ENCODE measurements around the gene CDC73.

CDC73 gene

DNA sequence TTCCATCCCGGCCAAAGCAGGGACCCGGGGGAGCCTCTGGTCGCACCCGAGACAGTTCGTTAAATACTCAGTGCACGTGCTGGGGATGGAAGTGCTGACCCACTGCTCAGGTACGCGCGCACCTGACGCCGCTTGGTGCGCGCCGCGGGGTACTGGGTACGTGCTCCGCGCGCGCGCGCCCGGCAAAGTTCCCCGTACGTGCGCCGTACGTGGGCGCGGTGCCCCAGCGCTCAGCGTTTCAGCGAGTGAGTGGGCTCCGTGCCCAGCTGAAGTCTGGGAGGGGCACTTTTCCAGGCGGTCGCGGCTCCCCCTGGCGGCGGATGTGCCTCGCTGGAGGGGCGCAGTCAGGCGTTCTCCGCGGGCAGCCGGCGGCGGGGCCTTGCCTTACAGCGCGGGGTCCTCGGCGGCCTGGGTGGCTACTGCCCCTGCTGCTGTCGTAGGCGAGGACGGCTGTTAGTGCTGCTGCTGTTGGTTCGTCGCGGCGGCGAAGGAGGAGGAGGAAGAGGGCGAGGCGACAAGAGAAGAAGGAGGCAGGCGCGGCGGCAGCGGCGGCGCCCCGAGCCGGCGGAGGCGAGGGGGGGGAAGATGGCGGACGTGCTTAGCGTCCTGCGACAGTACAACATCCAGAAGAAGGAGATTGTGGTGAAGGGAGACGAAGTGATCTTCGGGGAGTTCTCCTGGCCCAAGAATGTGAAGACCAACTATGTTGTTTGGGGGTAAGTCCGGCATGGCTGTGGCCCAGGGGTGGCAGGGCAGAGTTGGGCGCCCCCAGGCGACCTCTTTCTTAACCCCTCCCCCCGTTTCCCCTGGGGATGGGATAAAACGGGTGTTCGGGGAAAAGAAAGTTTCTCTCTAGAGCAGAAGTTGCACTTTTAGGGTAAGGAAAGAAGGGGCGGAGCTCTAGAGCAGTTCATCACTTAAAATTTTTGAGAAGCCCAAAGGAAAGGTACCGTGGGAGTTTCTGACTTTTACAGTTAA is at the start of gene CDC73:
Gene CDC73 (plus strand): TSS at position 416 of the 978 bp plus-strand sequence. CDS start 170 bp downstream, at position 586.
- in situ Hi-C loops (cut with MboI; ENCODE audit: low sequenced_read_pairs): no loop called here

DNA sequence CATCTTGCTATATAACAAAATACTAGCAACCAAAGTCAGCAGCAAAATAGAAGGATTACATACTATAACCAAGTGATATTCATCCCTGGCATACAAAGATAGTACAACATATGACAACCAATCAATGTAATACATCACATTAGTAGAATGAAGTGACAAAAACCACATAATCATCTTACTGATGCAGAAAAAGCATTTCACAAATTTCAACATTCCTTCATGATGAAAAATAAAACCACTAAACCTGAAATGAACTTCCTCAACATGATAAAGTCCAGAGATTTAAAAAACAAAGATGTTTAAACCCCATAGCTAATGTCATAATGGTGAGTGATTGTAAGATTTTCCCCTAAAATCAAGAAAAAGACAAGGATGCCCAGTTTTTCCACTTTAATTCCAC is 43.8 kb upstream of the CDC73 start:
- in situ Hi-C loops (cut with MboI; ENCODE audit: low sequenced_read_pairs): no loop called here

DNA sequence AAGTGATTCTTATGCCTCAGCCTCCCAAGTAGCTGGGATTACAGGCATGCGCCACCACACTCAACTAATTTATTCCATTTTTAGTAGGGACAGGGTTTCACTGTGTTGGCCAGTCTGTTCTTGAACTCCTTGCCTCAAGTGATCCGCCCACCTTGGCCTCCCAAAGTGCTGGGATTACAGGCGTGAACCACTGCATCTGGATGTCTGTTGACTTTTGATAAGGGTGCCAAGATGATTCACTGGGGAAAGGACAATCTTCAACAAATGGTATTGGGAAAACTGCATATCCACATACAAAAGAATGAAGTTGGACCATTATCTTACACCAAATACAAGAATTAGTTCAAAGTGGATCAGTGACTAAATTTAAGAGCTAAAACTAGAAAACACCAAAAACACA is 42.6 kb upstream of the CDC73 start:
- in situ Hi-C loops (cut with MboI; ENCODE audit: low sequenced_read_pairs): no loop called here

DNA sequence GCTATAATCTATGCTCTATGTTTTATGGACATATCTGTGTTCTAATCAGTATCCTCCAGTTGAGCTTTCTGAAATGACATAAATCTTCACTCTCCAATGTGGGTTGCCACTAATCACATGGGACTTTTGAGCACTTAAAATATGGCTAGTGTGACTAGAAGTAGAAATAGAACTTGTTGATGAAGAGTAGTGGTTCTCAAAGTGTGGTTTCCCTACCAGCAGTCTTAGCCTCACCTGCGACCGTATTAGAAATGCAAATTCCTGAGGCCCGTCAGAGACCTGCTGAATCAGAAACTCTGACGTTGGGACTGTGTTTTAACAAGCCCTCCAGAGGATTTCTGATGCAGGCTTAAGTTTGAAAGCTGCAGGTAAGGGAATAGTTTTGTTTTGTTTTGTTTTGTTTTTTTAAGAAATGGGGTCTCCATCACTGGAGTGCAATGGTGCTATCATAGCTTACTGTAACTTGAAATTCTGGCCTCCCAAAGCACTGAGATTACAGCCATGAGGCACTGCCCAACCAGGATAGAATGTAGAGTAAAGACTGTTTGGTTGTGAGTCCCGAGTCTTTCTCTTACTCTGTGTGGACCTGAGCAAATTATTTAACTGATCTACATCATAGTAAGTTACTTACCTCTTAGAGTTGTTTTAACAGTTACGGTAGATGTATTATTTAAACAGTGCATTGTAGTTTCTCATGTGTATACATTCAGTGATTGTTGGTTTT is 38.3 kb upstream of the CDC73 start:
- in situ Hi-C loops (cut with MboI; ENCODE audit: low sequenced_read_pairs): no loop called here

DNA sequence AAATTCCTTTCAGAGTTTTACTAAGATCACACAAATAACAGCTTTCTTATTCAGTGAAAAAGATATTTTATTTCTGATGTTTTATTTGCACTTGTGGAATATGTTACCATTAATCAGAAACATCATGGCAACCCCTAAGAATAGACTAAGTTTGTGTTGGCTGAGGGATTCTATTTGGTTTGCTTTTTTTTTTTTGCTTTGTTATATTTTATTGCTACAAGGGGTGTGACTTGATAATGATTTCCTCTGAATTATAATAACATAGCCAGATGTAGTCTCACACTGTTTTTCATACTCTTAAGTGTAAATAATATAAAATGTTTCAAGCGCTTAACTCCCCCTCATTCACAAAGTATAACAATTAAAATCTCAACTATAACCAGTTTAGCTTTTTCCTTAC is 36.6 kb upstream of the CDC73 start:
- in situ Hi-C loops (cut with MboI; ENCODE audit: low sequenced_read_pairs): no loop called here

DNA sequence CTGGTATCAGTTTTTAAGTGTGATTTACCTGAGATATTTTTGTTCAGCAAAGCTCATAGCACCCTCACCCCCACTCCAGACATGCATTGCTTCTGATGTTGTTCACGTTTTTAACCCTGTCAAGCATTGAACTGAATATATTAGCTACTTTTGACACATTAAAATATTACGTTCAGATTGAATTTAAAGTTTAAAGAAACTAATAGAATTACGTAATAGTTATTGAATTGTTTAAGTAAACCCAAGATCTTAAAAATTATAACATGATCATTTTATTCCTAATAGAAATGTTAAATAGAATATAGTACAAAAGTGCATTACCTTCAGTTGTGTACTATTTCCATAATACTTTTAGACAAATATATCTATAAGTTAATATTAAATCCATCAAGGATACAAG is 35.5 kb upstream of the CDC73 start:
- in situ Hi-C loops (cut with MboI; ENCODE audit: low sequenced_read_pairs): no loop called here

DNA sequence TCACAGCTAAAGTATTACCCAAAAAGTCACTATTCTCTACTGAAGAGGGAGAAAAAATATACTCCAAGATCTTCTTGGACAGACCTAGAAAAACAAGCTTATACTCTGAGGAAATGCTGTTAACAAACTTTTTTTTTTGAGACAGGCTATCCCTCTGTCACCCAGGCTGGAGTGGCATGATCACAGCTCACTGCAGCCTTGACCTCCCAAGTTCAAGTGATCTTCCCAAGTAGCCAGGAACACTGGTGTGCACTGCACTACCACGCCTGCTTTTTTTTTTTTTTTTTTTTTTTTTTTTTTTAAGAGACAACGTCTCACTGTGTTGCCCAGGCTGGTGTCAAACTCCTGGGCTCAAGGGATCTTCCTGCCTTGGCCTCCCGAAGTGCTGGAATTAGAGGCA is 33.9 kb upstream of the CDC73 start:
- in situ Hi-C loops (cut with MboI; ENCODE audit: low sequenced_read_pairs): no loop called here

DNA sequence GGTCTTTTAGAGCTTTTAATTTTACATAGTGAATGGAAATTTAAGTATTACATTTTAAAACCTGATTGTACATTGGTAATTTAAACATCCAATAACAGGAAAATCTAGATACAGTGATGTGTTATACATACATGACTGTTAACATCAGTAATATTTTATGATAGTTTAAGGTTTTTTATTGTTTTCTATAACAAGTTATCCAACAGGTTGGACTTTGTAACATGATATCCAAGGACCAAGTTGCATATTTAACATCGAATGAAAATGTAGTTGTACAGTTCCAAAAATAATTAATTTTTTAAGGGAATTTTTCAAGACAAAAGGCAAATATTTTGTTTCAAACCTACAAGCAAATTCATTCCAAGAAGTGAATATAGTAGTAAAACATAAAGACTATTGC is 31.0 kb upstream of the CDC73 start:
- in situ Hi-C loops (cut with MboI; ENCODE audit: low sequenced_read_pairs): no loop called here

DNA sequence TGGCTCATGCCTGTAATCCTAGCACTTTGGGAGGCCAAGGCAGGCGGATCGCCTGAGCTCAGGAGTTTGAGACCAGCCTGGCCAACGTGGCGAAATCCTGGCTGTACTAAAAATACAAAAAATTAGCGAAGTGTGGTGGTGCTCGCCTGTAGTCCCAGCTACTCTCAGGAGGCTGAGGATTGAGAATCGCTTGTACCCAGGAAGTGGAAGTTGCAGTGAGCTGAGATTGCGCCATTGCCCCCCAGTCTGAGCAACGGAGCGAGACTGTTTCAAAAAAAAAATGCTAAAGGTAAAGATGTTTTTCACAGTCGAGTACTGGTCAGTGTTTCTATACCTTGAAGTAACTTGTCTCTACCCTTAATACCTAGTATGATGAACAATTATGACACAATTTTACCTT is 27.7 kb upstream of the CDC73 start:
- in situ Hi-C loops (cut with MboI; ENCODE audit: low sequenced_read_pairs): no loop called here

DNA sequence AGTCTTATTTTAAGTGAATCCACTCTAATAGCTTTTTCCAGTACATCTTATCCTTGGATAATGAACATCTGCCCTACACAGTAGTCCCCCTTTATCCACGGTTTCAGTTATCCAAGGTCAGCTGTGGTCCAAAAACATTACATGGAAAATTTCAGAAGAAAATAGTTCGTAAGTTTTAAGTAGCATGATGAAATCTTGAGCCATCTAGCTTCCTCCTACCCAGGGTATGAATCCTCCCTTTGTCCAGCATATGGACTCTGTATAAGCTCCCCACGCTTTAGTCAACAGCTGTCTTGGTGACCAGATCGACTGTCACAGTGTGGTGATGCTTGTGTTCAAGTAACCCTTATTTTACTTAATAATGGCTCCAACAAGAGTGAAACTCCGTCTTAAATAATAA is 19.2 kb upstream of the CDC73 start:
- in situ Hi-C loops (cut with MboI; ENCODE audit: low sequenced_read_pairs): no loop called here

DNA sequence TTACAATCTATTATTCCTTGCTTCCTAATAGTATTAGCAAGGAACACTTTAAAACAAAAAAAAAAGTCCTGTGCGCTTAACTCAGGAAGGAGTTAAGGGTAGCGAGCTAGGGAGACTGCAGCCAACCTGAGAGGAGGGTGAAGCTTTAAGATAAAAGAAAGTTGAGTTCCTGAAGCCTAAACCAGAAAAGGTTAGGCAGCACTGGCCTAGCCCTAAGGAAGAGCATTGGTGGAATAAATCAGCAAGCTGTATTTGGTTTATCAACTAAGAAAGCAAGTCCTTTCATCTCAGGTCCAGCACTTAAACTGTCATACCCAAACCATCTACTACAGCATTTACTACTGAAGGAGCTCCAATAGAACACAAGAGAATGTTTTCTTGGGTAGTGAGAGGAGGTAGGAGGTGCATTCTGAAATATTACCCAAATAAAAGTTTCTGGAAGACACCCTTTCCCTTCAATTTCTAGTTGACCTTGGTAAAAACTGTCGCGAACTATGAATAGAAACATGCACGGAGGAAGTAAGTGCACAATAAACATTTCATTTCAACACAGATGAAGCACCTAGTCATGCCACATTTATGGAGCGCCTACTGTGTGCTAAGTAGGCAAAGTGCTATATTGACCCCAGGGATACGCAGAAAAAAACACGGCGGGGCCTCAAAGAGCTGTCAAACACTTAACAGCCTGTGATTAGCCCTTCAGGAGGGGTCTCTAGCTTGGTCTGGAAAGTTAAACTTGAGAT is 17.9 kb upstream of the CDC73 start:
- in situ Hi-C loops (cut with MboI; ENCODE audit: low sequenced_read_pairs): no loop called here

DNA sequence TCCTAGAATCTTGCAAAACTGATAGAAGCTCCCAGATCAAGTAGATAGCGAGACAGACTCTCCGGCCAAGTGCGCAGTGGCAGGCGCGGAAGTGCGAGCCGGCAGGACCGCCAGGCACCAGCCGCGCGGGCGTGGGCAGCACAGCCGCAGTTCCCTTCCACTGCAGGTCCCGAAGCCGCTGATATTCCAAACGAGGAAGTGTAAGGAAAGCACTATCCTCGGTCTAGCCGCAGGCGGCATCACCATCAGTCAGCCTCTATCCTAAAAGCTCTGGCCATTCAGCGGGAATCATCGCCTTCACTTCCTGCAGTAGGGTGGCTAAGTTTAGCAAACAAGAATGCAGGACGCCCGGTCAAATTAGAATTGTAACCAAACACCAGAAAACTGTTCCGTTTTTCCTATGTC is 17.3 kb upstream of the CDC73 start:
- in situ Hi-C loops (cut with MboI; ENCODE audit: low sequenced_read_pairs): no loop called here

DNA sequence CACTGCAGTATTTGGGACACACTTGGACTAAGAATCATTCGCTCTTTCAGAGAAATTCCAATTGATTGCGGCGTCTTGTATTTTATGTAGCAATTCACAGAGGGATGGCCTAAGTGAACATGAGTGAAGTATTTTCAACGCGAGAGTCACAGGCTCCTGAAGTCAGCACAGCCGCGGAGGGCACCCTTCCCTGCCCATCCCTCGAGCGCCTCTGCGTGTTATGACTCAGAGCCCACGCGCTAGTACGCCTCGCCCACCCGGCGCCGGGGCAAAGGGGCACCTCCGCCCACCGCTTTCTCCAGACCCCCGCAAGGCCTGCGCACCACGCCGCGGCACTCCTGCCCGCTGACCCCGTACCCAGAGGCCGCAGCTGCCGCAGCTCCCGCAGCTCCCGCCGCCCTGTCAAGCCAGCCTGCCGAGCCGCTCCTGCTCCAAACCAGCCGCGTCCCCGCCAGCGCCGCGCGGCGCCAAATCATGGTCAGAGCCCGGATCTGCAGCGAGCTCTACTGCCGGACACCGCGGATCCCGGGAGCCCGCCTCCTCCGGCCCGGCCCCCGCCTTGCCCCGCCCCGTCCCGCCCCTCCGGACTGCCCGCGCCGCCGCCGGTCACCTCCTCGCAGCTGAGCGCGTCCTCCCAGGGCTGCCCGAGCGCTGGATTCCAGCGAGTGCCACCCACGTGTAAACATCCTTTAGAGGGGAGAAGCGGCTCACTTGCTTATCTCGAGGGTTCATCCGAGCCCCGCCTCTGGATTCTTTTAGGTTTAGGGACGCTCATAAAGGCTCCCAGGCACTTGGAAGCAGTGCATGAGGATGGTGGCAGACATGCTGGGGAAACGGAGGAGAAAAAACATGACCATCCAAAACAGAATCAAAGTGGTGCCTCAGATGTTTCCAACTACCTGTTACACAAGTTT is 16.7 kb upstream of the CDC73 start, which contains the start of gene GLRX2:
Gene GLRX2 (minus strand): TSS at position 508 of the 914 bp plus-strand sequence. CDS start 32 bp downstream, at position 476.
- in situ Hi-C loops (cut with MboI; ENCODE audit: low sequenced_read_pairs): no loop called here

DNA sequence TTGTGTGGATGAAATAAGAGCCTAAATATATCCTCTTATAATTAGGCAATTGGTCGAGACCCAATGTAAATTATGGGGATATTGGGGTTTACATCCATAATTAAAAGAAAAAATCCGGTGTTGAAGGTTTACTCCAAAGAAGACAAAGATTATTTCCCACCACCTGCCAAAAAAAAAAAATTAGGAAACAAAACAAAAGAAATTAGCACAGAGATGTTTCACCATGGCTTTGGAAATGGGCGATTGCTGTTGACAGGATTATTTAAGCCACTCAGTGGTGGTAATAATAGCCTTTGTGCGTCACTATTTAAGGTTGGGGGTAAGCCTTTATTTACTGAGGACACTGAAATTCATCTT is 16.0 kb upstream of the CDC73 start:
- in situ Hi-C loops (cut with MboI; ENCODE audit: low sequenced_read_pairs): no loop called here

DNA sequence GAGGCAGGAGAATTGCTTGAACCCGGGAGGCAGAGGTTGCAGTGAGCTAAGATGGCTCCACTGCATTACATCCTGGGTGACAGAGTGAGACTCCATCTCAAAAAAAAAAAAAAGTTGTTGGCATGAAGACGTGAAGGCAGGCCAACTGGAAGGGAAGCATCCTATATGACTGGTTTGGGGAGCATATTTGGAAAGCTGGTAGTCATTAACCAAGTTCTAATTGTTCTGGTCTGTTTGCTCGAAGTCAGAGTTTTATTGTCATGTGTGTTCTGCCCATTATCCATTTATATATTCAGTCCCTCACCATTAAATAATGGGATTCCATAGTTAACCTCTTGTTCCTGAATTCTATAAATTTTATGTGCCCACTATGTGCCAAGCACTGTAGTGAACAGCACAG is 13.4 kb upstream of the CDC73 start:
- in situ Hi-C loops (cut with MboI; ENCODE audit: low sequenced_read_pairs): no loop called here

DNA sequence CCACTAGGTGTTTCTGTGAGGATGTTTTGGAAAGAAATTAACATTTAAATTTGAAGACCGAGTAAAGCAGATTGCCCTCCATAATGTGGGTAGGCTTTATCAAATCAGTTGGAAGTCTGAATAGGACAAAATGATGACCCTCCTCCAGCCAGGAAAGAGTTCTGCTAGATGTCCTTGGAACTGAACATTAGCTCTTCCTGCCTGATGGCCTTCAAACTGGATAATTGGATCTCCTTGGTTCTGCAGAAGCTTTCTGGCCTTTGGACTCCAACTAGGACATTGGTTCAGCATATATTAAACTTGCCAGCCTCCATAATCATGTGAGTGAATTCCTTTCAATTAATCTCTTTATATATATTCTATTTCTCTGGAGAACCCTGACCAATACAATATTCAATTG is 12.2 kb upstream of the CDC73 start:
- in situ Hi-C loops (cut with MboI; ENCODE audit: low sequenced_read_pairs): no loop called here

DNA sequence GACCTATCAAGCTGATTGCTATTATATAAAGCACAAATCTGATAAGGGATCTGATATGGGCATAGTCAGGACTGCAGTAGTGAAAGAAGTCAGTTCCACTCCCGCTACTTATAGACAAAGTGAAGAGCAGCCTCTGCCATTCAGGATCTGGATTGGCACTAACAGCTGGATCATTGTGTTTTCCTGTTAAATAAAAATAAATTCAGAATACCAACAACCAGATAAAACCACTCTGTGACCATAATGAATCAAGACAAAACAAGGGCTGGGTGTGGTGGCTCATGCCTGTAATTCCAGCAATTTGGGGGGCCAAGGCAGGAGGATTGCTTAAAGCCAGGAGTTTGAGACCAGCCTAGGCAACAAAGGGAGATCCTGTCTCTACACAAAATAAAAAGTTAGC is 11.6 kb upstream of the CDC73 start:
- in situ Hi-C loops (cut with MboI; ENCODE audit: low sequenced_read_pairs): no loop called here

DNA sequence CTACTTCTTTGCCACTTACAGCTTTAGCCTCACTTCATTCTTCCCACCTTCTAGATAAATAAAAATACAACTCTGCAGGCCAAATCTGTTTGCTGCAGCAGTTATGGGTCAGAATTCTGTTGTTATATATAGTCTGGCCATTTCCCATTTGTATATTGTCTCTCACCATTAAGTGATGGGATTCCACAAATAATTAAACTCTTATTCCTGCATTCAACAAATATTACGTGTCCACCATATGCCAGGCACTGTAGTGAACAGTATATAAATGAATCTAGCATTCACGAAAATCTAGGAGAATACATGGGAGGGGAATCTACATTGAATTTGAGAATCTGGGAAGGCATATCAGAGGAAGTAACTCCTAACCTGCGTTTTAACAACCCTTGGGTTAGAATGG is 11.0 kb upstream of the CDC73 start:
- in situ Hi-C loops (cut with MboI; ENCODE audit: low sequenced_read_pairs): no loop called here

DNA sequence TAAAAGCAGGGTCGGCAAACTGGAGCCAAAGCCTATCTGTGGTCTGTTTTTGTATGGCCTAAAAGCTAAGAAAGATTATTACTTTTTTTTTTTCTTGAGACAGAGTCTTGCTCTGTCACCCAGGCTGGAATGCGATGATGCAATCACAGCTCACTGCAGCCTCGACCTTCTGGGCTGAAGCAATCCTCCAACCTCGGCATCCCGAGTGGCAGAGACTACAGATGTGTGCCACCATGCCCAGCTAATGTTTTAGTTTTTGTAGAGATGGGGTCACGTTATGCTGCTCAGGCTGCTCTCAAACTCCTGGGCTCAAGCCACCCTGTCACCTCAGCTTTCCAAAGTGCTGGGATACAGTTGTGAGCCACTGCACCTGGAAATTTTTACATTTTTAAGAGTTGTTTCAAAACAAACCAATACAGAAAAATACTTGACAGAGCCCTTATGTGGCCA is 10.2 kb upstream of the CDC73 start:
- in situ Hi-C loops (cut with MboI; ENCODE audit: low sequenced_read_pairs): no loop called here

DNA sequence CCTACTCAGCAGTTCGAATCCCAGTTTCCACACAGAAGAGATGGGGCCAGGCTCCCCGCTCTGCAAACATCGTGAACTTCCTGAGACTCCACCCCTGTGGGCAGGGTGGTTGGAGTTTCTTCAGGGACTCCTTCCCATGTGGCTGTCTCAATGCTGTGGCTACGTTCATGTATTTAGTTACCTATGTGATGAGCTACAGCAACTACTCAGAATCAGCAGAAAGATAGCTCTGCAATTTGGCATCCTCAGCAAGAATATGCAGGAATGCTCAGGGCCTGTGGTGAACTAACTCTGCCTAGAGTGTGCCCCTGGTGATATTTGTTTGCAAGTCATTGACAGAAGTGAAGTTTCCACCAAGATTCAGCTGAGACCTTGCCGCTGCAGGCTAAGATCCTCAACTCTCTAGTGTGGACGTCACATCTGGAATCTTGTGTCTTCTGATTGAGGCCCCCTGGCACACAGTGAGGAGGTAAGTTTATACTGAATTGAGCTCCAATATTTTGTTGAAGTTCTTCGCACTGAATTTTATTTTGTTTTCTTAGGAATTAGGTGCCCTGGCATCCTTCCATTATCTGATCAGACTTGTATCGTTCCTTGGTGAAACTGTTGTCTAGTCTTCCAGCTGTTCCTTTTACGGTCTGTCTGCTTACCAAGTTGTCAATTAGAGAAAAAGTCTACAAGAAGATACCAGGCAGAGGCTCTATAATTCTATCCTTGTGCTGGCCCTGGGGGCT is 8.4 kb upstream of the CDC73 start:
- in situ Hi-C loops (cut with MboI; ENCODE audit: low sequenced_read_pairs): no loop called here

Data from HL-60/S4 (cell line).